Left lung (tissue), 10 donors: Measurements from ENCODE around the gene PARVG. TPM values are rescaled to one million over a fixed set of nuclear protein-coding genes. Genes with fewer than 3 reads are reported as not detected.

Source experiments
- ATAC-seq: fragments of 200-7000 bp; cut with Tn5 transposase; one replicate; pipeline ENCODE4 v1.9.1; 2020; ENCODE audit warnings: moderate library complexity
- DNase-seq, 4 donors: peaks; one replicate each; pipeline ENCODE4 v3.0.0-alpha.2; 2013 to 2020
- H3K27ac ChIP-seq, 2 donors: fragments of 200-600 bp; sonication (generic) in 1 of 2; one replicate each; pipeline versions ENCODE4 v1.5.0 to v1.8.0; 2020 to 2021
- H3K27me3 ChIP-seq, 2 donors: fragments of 200-600 bp; sonication (generic) in 1 of 2; one replicate each; pipeline versions ENCODE4 v1.5.0 to v1.8.0; 2020 to 2021
- H3K36me3 ChIP-seq, 2 donors: fragments of 200-600 bp; sonication (generic) in 1 of 2; one replicate each; pipeline versions ENCODE4 v1.5.0 to v1.8.0; 2020 to 2021
- H3K4me1 ChIP-seq, 2 donors: fragments of 200-600 bp; one replicate each; pipeline ENCODE4 v1.8.0; 2021
- H3K4me3 ChIP-seq, 2 donors: fragments of 200-600 bp; sonication (generic) in 1 of 2; one replicate each; pipeline versions ENCODE4 v1.5.0 to v1.8.0; 2020 to 2021; ENCODE audit warnings: mild to moderate bottlenecking in 1 of 2
- H3K9me3 ChIP-seq, 2 donors: fragments of 200-600 bp; sonication (generic) in 1 of 2; one replicate each; pipeline versions ENCODE4 v1.5.0 to v1.8.0; 2020 to 2021
- intact Hi-C, 2 donors: fragments of 100-400 bp; cut with DNase I; formaldehyde crosslinking; loops; one replicate each; pipeline versions ENCODE4 v1.11.2 to v1.14.2; 2022
- polyA plus RNA-seq, 6 donors: library from polyadenylated mRNA; unstranded; fragments of 120-200 nt; gene quantifications; one replicate each; pipeline ENCODE4 v1.2.1, GENCODE V29; 2013; ENCODE audit not compliant: insufficient read length in 6 of 6
- total RNA-seq, 2 donors: library from RNA; stranded (reverse); fragmentation: NEBNext Ultra II Directional; extraction: Animal tissue kit (Norgen Biotek cat#: 25700); gene quantifications; one replicate each; pipeline ENCODE4 v1.2.1, GENCODE V29; 2021
- TF ChIP-seq, protein P1 (sequence below), 2 donors: fragments of 200-600 bp; sonication (generic) in 1 of 2; IDR thresholded peaks; one replicate each; pipeline versions ENCODE4 v1.5.0 to v1.8.0; 2021; ENCODE audit warnings: antibody characterized with exemption in 2 of 2
- donor health status: DM: no; HTN: yes; CAD: no.
- donor health status: DM: no; HTN: no; CAD: no.

PARVG gene
- total and polyA plus RNA-seq, 8 donors: 3.0 to 57.9 (median 3.5) TPM

DNA sequence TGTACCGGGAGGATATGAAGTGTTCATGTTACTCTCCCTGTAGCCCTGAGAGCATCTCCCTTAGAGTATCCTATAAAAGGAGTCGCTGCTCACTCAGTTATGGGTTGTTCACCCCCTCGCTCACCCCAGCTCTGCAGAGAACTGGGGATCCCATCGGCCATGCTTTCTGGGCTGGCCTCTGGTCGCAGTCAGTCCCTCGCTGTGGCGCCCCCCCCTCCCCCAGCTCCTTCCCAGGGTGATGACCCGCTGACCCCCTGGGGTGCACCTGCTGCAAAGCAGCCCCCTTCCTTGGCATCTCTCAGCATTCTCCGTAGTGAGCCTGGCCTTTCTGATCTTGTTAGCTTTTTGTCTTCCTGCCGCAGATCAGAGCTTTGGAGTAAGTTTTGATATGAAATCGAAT, 10.3 kb upstream of the PARVG start:
- peaks cover 0 to 30% of the 10 kb centered on the region in 2 donors for H3K4me1 ChIP-seq
- H3K36me3 ChIP-seq: peaks cover 0 to 32% of the 10 kb centered on the region in 2 donors
- no peak overlapping the region for H3K27ac ChIP-seq
- TF ChIP-seq, protein P1, sequence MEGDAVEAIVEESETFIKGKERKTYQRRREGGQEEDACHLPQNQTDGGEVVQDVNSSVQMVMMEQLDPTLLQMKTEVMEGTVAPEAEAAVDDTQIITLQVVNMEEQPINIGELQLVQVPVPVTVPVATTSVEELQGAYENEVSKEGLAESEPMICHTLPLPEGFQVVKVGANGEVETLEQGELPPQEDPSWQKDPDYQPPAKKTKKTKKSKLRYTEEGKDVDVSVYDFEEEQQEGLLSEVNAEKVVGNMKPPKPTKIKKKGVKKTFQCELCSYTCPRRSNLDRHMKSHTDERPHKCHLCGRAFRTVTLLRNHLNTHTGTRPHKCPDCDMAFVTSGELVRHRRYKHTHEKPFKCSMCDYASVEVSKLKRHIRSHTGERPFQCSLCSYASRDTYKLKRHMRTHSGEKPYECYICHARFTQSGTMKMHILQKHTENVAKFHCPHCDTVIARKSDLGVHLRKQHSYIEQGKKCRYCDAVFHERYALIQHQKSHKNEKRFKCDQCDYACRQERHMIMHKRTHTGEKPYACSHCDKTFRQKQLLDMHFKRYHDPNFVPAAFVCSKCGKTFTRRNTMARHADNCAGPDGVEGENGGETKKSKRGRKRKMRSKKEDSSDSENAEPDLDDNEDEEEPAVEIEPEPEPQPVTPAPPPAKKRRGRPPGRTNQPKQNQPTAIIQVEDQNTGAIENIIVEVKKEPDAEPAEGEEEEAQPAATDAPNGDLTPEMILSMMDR (IDR thresholded peaks at IDR 0.05): no peak
- H3K4me3 ChIP-seq: no peak overlapping the region
- no peaks in the 10 kb centered on the region for H3K9me3 ChIP-seq
- no peaks in the 10 kb centered on the region for H3K27me3 ChIP-seq
- DNase-seq: no peak
- intact Hi-C loops: no loop called here
- ATAC-seq: no peak

DNA sequence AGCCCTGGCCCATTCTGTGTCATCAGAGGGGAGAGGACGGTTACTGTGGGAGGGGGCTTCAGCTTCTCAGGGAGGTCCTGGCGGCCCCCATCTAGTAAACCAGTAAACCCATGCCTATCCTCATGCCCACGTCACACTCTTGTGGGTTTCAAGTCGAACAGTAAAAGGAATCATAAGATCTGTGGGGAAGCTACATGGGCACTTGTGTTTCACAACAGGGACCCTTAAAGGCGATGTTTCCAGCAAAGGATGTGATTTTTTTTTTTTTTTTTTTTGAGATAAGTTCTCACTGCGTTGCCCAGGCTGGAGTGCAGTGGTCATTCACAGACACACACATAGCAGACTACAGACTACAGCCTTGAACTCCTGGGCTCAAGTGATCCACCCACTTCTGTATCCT, 9.2 kb upstream of the PARVG start:
- Histone ChIP-seq H3K4me3 (no peak overlapping the region), H3K27ac (peak overlapping the region in 1 of 2 donors; percentile 88), H3K36me3 (peaks cover 0 to 23% of the 10 kb centered on the region in 2 donors), H3K27me3 (no peaks in the 10 kb centered on the region), H3K4me1 (peaks cover 0 to 30% of the 10 kb centered on the region in 2 donors), H3K9me3 (no peaks in the 10 kb centered on the region)
- peak; percentile 38 for ATAC-seq
- TF ChIP-seq, protein P1 (IDR thresholded peaks at IDR 0.05): no peak
- DNase-seq: no peak
- intact Hi-C loops: no loop called here

DNA sequence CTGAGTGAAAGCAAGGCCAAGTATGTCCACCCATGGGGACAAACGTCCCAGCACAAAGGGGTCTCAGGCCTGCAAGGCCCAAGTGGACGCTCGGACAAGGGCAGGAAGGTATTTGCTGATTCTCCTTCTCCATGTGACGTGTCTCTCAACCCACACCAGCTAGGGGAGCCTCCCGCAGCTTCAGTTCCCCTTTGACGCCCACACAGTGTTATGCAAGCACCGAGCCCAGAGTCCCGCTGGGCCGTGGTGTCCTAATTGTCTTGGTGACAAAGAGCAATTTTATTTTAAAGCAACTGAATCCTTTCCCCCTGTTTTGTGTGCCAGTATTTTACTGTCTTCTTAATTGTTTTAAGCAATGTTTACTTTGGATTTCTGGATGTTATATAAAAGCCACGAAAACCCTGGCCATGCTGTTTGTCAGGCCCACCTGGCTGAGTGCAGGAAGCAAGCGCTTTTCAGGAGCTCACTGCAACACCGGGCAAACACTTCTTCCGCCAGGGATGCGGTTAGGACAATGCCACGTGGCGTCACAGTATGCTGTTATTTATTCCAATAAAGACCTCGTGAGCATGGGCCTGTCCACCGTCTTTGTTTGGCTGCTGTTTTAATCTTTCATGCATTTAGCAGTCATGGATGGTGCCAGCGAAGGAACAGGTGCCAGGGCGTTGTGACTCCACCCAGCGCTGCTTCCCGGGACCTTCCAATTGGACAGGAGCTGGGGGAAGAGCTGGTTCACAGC, 8.2 kb upstream of the PARVG start:
- peak; percentile 85 for ATAC-seq
- H3K4me1 ChIP-seq: peaks cover 0 to 30% of the 10 kb centered on the region in 2 donors
- H3K27me3 ChIP-seq: no peaks in the 10 kb centered on the region
- H3K27ac ChIP-seq: peak overlapping the region; percentile 56 to 88
- H3K36me3 ChIP-seq: peaks cover 0 to 17% of the 10 kb centered on the region in 2 donors
- DNase-seq: peak in 2 of 4 donors; percentile 87 to 94
- TF ChIP-seq, protein P1 (IDR thresholded peaks at IDR 0.05): no peak
- intact Hi-C loops: no loop called here
- peak overlapping the region in 1 of 2 donors; percentile 6 for H3K4me3 ChIP-seq
- no peaks in the 10 kb centered on the region for H3K9me3 ChIP-seq

- Histone ChIP-seq H3K27me3 (no peaks in the 10 kb centered on the region), H3K4me3 (peak overlapping the region in 1 of 2 donors; percentile 6), H3K36me3 (peaks cover 0 to 12% of the 10 kb centered on the region in 2 donors), H3K27ac (peak overlapping the region; percentile 56 to 88), H3K4me1 (peaks cover 0 to 30% of the 10 kb centered on the region in 2 donors), H3K9me3 (no peaks in the 10 kb centered on the region)
- intact Hi-C loops: no loop called here
- DNase-seq (no peak), ATAC-seq (no peak)
- TF ChIP-seq, protein P1 (IDR thresholded peaks at IDR 0.05): no peak
These were observed 7.6 kb upstream of the PARVG start for GRCh38 chr22:44173154-44173553.

- ATAC-seq (no peak), DNase-seq (no peak)
- Histone ChIP-seq H3K4me3 (no peak overlapping the region), H3K4me1 (peaks cover 0 to 42% of the 10 kb centered on the region in 2 donors), H3K36me3 (no peaks in the 10 kb centered on the region), H3K27ac (no peak overlapping the region), H3K9me3 (no peaks in the 10 kb centered on the region), H3K27me3 (no peaks in the 10 kb centered on the region)
- TF ChIP-seq, protein P1 (IDR thresholded peaks at IDR 0.05): no peak
- intact Hi-C loops: no loop called here
These were observed 5.0 kb upstream of the PARVG start for GRCh38 chr22:44175676-44176075.
